CD14-positive monocyte (primary cell): ENCODE measurements around the gene AP4B1. TPM values are rescaled to one million over a fixed set of nuclear protein-coding genes. Genes with fewer than 3 reads are reported as not detected.

ENCODE experiments used
- DNase-seq, 3 donors: peaks; one replicate each; pipeline ENCODE4 v3.0.0-alpha.2; 2011 to 2022
- H2AFZ ChIP-seq: 2 replicates; pipeline ENCODE4 v1.6.0; 2012; ENCODE audit warnings: mild to moderate bottlenecking, low read depth, low read length, inconsistent platforms; ENCODE audit not compliant: insufficient read depth, poor library complexity, severe bottlenecking
- H3K27ac ChIP-seq, 2 donors: 1 replicate in 1 of 2; 2 replicates in 1 of 2; pipeline ENCODE4 v1.5.1; 2012 to 2013; ENCODE audit warnings: low read length in 2 of 2, control low read depth in 1 of 2, inconsistent platforms in 1 of 2, low read depth in 1 of 2, mild to moderate bottlenecking in 1 of 2
- H3K27me3 ChIP-seq, 2 donors: one replicate each; pipeline versions ENCODE4 v1.6.0 to v1.6.1; 2011 to 2013; ENCODE audit warnings: low read length in 2 of 2; ENCODE audit not compliant: control insufficient read depth in 2 of 2, insufficient read depth in 2 of 2
- H3K36me3 ChIP-seq, 2 donors: replicated peaks in 1 of 2; 1 replicate in 1 of 2; 2 replicates in 1 of 2; pipeline versions ENCODE4 v1.5.1 to v1.6.1; 2012 to 2013; ENCODE audit warnings: low read length in 2 of 2, control low read depth in 1 of 2, inconsistent platforms in 1 of 2, mild to moderate bottlenecking in 1 of 2; ENCODE audit not compliant: insufficient read depth in 2 of 2, control insufficient read depth in 1 of 2
- H3K4me1 ChIP-seq, 2 donors: 1 replicate in 1 of 2; 2 replicates in 1 of 2; pipeline versions ENCODE4 v1.5.1 to v1.6.1; 2012 to 2013; ENCODE audit warnings: low read length in 2 of 2, control low read depth in 1 of 2, inconsistent platforms in 1 of 2, mild to moderate bottlenecking in 1 of 2, moderate library complexity in 1 of 2; ENCODE audit not compliant: insufficient read depth in 2 of 2, control insufficient read depth in 1 of 2
- H3K4me2 ChIP-seq: replicated peaks from 2 replicates; pipeline ENCODE3; 2012; ENCODE audit warnings: low read length, moderate library complexity, mild to moderate bottlenecking; ENCODE audit not compliant: poor library complexity, severe bottlenecking; ENCODE audit errors: extremely low read depth
- H3K4me3 ChIP-seq, 3 experiments: fragments of 200-600 bp in 1 of 3; sonication (generic) in 1 of 3; replicated peaks in 1 of 3; 1 replicate in 2 of 3; 2 replicates in 1 of 3; pipeline ENCODE4 v1.5.1; 2011 to 2013; ENCODE audit warnings: low read length in 3 of 3, mild to moderate bottlenecking in 3 of 3, control low read depth in 2 of 3, low read depth in 2 of 3, inconsistent platforms in 1 of 3, moderate library complexity in 1 of 3
- H3K79me2 ChIP-seq: 2 replicates; pipeline ENCODE4 v1.6.0; 2012; ENCODE audit warnings: mild to moderate bottlenecking, control low read depth, inconsistent platforms, low read length, moderate library complexity; ENCODE audit not compliant: insufficient read depth
- H3K9ac ChIP-seq: 2 replicates; pipeline ENCODE4 v1.6.0; 2017; ENCODE audit warnings: low read length, mild to moderate bottlenecking; ENCODE audit not compliant: insufficient read depth, poor library complexity, severe bottlenecking
- H3K9me3 ChIP-seq, 2 donors: replicated peaks in 1 of 2; 1 replicate in 1 of 2; 2 replicates in 1 of 2; pipeline versions ENCODE4 v1.5.1 to v1.6.1; 2012 to 2013; ENCODE audit warnings: low read length in 2 of 2, control low read depth in 1 of 2; ENCODE audit not compliant: control insufficient read depth in 1 of 2, insufficient read depth in 1 of 2
- H4K20me1 ChIP-seq: 2 replicates; pipeline ENCODE4 v1.6.0; 2012; ENCODE audit warnings: mild to moderate bottlenecking, low read length, control low read depth, moderate library complexity; ENCODE audit not compliant: insufficient read depth
- H3K27ac Mint-ChIP-seq, 7 donors: one replicate each; pipeline ENCODE4 v1.8.0; 2020; ENCODE audit warnings: mild to moderate bottlenecking in 7 of 7, mixed read lengths in 7 of 7, moderate library complexity in 6 of 7, inconsistent platforms in 2 of 7
- H3K27me3 Mint-ChIP-seq, 3 donors: one replicate each; pipeline ENCODE4 v1.8.0; 2021 to 2022; ENCODE audit warnings: low read depth in 3 of 3, mild to moderate bottlenecking in 3 of 3, mixed read lengths in 3 of 3, moderate library complexity in 3 of 3, inconsistent platforms in 1 of 3
- H3K36me3 Mint-ChIP-seq, 2 donors: one replicate each; pipeline ENCODE4 v1.8.0; 2020; ENCODE audit warnings: mixed read lengths in 2 of 2, inconsistent platforms in 1 of 2, mild to moderate bottlenecking in 1 of 2
- H3K4me1 Mint-ChIP-seq: one replicate; pipeline ENCODE4 v1.8.0; 2020; ENCODE audit warnings: mild to moderate bottlenecking, mixed read lengths
- H3K4me3 Mint-ChIP-seq, 2 donors: one replicate each; pipeline ENCODE4 v1.8.0; 2020; ENCODE audit warnings: mild to moderate bottlenecking in 2 of 2, mixed read lengths in 2 of 2, moderate library complexity in 1 of 2
- H3K9me3 Mint-ChIP-seq, 7 donors: one replicate each; pipeline ENCODE4 v1.8.0; 2020 to 2022; ENCODE audit warnings: mixed read lengths in 7 of 7, mild to moderate bottlenecking in 6 of 7, moderate library complexity in 6 of 7, inconsistent platforms in 2 of 7
- CTCF ChIP-seq: fragments of 200-600 bp; IDR thresholded peaks from one replicate; pipeline ENCODE4 v1.8.0; 2022; ENCODE audit warnings: antibody characterized with exemption, mild to moderate bottlenecking
- WGBS: methylation state at CpG from one replicate; pipeline ENCODE4 v1.1.5; 2013; ENCODE audit warnings: missing lambda C conversion rate; ENCODE audit not compliant: insufficient coverage; 5-methylcytosine and 5-hydroxymethylcytosine counted together
- intact Hi-C, 2 donors: fragments of 100-400 bp; cut with micrococcal nuclease; formaldehyde crosslinking; loops; one replicate each; pipeline versions ENCODE4 v1.15.0 to v1.15.1; 2023
- polyA plus RNA-seq, 3 donors: library from polyadenylated mRNA; depleted of rRNA in 1 of 3; unstranded in 2 of 3; stranded (reverse) in 1 of 3; fragments of 300-500 nt in 2 of 3; fragments of >200 nt in 1 of 3; fragmentation: Illumina TruSeq in 2 of 3; gene quantifications; 1 replicate in 2 of 3; 2 replicates in 1 of 3; pipeline ENCODE4 v1.2.3, GENCODE V29; 2012 to 2021

The AP4B1 gene
- polyA plus RNA-seq, 3 donors, result 3.5 to 46.3 (median 6.1) TPM

DNA sequence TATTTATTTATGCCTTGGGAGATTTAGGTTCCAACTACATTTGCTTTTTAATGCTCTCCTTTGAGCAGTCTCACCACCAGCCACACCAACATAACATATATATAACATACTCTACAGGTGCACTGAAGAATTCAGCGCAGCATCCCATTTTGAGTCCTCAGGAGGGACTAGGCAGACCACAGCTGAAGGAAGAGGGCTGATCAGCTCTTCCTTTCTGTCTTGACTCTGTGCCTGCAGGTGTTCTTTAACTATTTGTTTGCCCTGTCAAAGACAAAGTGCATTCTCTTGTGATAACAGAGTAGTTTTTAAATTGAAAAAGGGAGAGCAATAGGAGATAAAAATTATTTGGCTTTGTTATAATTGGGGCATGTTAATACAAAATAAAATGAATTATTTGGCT is 41.5 kb upstream of the AP4B1 start:
- Mint-ChIP-seq H3K36me3 (peaks cover 23 to 54% of the 10 kb centered on the region in 2 donors), H3K27ac (peak overlapping the region in 5 of 7 donors; percentile 23 to 79 (median 59)), H3K27me3 (peaks cover 0 to 1% (median 0%) of the 10 kb centered on the region in 3 donors), H3K4me3 (no peak overlapping the region), H3K9me3 (no peaks in the 10 kb centered on the region), H3K4me1 (peaks cover 60% of the 10 kb centered on the region)
- Histone ChIP-seq H2AFZ (no peak overlapping the region), H3K27me3 (no peaks in the 10 kb centered on the region), H3K4me1 (peaks cover 48 to 62% of the 10 kb centered on the region in 2 donors), H3K4me3 (no peak overlapping the region), H3K9ac (no peak overlapping the region), H3K4me2 (no peak overlapping the region), H3K27ac (peak overlapping the region in 1 of 2 donors; percentile 69), H4K20me1 (peaks cover 83% of the 10 kb centered on the region), H3K9me3 (no peaks in the 10 kb centered on the region), H3K36me3 (peaks cover 7 to 30% of the 10 kb centered on the region in 2 donors), H3K79me2 (peaks cover 100% of the 10 kb centered on the region)
- TF ChIP-seq CTCF, result no peak
- intact Hi-C loops, result loop anchor here in 1 of 2 donors (2.0 kb wide), 1 partner anchor 13 kb away; no protein-coding TSS in a partner anchor
- no peak for DNase-seq
- WGBS, result 20% methylated on average over 1 of the region's 1 CpG

GRCh38 chr1:113945329-113945728 is 40.7 kb upstream of the AP4B1 start:
- peaks cover 83% of the 10 kb centered on the region for H4K20me1 ChIP-seq
- H3K4me2 ChIP-seq, result no peak overlapping the region
- intact Hi-C loops, result no loop called here
- H3K9ac ChIP-seq, result no peak overlapping the region
- H3K4me3 Mint-ChIP-seq, result no peak overlapping the region
- peaks cover 100% of the 10 kb centered on the region for H3K79me2 ChIP-seq
- H3K9me3 Mint-ChIP-seq, result no peaks in the 10 kb centered on the region
- peak overlapping the region in 1 of 2 donors; percentile 69 for H3K27ac ChIP-seq
- H3K27me3 Mint-ChIP-seq, result peaks cover 0 to 1% (median 0%) of the 10 kb centered on the region in 3 donors
- no peak overlapping the region for H3K4me3 ChIP-seq
- no CpG with 5 or more reads among the region's 1 CpG for WGBS
- no peak for TF ChIP-seq CTCF
- peaks cover 31 to 57% of the 10 kb centered on the region in 2 donors for H3K36me3 Mint-ChIP-seq
- peaks cover 68% of the 10 kb centered on the region for H3K4me1 Mint-ChIP-seq
- no peaks in the 10 kb centered on the region for H3K27me3 ChIP-seq
- no peak overlapping the region for H2AFZ ChIP-seq
- peak overlapping the region in 4 of 7 donors; percentile 9 to 81 (median 56) for H3K27ac Mint-ChIP-seq
- peaks cover 56 to 70% of the 10 kb centered on the region in 2 donors for H3K4me1 ChIP-seq
- no peaks in the 10 kb centered on the region for H3K9me3 ChIP-seq
- peaks cover 11 to 30% of the 10 kb centered on the region in 2 donors for H3K36me3 ChIP-seq
- no peak for DNase-seq
